Lung microvascular endothelial cell (primary cell): ENCODE measurements around the gene USP34. TPM values are rescaled to one million over a fixed set of nuclear protein-coding genes. Genes with fewer than 3 reads are reported as not detected.
A peak's percentile ranks its signal among the peaks of the same experiment; 100 is the strongest.
"Not testable (repeated sequence)": the region's sequence is repeated elsewhere in the genome, so short reads cannot be mapped to it uniquely, and the experiment has no call there.

ENCODE experiments used
- DNase-seq, 2 donors: peaks; one replicate each; pipeline versions ENCODE4 v3.0.0 to v3.0.0-alpha.2; 2010; ENCODE audit warnings: low read depth in 2 of 2
- total RNA-seq: library from RNA; depleted of rRNA; stranded (reverse); fragments of >200 nt; gene quantifications from 2 replicates; pipeline ENCODE4 v1.2.1, GENCODE V29; 2014

The USP34 gene
- total RNA-seq, 1 donor from 2014 or later: 91.5 TPM

DNA sequence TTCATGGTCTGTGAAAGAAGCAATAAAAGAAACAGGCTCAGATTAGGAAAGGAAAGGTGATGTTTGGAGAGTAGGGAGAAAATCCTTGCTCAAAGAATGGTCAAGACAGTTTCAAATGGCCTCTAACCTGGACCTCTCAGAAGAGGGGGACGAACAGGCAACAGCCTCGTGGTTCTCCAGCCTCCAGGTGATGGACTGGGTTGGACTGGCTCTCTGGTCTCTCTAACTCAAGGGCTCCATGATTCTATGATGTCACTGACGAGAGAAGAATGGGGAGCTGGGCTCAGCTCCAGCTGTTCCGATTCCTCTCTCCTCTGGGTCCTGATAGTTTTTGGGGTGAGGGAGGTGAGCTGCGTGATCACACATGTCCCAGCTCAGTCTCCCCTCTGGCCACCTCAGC is 309.0 kb downstream of the USP34 start, which contains the start of gene C2orf74:
TSS of gene C2orf74 (plus strand) at position 301 of the 400 bp plus-strand sequence. CDS start 327 bp downstream, outside the sequence.
- no peak for DNase-seq

DNA sequence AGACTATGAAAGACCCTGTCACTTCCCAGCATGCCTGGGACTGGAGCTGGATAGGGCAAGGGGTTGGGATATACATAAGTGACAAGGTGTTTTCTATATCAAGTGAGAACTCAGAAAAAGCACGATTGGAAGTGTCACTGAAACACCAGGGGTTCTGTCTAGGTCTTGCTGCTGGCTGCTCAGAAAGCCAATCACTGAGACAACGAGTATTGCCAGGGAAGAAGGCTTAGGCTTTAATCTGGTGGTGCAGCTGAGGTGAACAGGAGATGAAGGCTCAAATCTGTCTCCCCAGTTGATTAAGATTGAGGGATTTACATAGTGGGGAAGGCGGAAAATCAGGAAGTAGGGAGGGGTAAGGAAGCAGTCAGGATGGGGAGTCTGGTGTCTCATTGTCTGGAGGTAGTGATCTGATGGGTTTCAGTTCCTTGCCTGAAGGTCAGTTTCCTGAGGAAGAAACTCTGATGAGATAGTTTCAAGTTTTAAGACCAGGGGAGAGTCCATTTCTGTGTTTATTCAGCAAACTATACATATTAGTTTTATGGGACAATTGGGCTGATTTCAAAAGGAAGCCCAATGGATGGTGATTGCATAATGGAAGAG is 312.4 kb downstream of the USP34 start:
- no peak for DNase-seq

DNA sequence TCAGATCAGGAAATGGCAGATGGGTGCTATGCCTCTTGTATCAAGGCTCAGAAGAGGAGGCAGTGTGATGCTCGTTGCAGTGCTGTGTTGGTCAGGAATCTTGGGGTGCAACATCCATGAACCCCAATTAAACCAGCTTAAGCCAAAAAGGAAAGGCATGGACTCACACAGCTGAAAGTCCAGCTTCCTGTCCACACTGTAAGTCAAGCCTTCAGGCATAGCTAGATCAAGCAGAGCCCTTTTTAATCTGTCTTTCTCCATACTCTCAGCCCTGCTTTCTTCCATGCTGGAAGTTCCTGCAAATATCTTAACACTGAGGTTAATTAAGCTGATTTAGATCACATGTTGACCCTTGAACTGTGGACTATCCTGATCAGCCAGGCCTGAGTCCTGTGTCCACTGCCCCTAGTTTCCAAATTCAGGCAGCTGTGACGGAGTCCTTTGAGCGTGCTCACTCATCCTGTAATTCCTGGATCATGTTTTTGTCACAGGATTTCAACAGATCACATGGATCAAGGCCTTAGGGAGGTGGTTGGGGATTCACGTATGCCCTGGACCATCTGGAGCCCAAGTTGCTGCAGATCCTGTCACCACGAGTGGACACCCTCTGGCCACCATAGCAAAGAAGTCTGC is 313.4 kb downstream of the USP34 start:
- DNase-seq: no peak

DNA sequence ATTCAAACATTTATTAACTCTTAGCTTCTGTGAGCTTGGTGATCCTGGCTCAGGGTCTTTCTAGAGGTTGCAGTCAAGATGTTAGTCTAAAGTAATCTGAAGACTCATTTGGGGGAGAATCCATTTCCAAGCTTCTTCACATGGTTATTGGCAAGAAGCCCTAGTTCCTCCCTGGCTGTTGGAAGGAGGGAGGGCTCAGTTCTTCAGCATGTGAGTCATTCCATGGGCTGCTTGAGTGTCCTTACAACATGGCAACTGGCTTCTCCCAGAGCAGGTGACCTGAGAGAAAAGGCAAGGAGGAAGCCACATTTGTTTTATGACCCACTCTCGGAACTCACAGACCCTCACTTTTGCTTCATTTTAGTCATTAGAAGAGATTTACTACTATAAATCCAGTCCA is 319.5 kb downstream of the USP34 start:
- DNase-seq: peak in 1 of 2 donors; percentile 14

DNA sequence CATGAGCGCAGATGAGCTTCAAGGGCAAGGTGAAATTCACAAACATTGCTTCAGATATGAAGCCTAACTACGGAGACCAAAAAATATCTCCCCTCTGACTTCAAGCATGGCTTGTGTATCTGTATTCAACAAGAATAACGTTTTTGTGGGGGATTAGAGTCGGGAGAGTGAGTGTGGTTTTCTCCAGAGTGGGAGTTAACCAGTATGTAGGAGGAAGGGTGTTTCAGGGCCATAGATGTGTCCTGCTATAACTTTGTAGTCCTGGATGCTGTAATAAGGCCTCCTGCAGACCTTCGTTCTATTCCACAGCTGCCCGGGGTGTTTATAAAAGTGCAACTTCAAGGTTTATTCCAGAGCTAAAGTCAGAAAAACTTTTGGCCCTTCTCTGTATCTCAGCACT is 321.8 kb downstream of the USP34 start:
- DNase-seq: no peak

DNA sequence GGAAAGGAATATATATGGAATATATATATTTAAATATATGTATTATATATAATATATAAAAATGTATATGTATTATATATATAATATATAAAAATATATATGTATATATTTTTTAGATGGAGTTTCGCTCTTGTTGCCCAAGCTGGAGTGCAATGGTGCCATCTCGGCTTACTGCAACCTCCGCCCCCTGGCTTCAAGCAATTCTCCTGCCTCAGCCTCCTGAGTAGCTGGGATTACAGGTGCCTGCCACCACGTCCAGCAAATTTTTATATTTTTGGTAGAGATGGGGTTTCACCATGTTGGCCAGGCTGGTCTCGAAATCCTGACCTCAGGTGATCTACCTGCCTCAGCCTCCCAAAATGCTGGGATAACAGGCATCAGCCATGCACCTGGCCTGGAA is 322.8 kb downstream of the USP34 start:
- DNase-seq: not testable (repeated sequence)

DNA sequence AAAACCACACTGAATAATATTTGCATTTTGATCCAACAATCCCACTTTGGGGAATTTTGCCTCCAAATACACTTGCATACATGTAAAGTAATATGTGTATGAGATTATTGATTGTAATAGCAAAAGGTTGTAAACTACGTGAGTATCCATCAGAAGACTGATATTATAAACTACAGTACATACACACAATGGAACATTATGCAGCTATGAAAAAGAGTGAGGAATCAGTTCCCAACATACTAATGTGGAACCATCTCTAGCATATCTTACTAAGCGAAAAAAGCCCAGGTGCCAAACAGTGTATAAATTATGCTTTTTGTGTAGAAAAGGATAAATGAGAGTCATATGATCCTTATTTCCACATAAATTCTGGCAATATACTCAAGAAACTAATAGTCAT is 324.9 kb downstream of the USP34 start:
- DNase-seq: no peak

DNA sequence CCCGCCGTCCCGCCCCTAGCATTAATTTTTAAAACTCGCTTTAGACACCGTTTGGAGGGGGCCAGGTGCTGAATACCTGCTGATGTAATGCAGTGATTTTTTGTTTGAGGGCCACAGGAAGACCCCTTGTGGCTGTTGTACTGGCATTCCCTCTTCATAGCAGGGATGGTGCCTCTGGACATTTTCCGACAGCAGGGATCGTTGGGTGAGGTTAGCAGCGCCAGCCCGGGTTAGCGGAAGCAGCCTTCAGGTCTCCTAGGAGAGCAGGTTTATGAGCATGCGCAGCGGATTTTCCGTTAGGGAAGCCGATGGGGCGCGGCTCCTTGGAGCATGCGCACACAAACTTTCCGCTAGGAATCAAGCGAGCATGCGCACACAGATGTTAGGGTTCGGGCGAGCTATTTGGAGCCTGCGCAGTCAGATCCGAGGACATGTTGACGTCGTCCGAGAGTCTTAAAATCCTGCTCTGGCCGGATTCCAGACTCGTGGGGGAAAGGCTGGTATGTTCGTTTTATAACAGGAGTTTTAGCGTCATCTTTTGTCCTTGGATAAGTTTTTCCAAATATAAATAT is 326.1 kb downstream of the USP34 start:
- DNase-seq: peak; percentile 98 to 99

DNA sequence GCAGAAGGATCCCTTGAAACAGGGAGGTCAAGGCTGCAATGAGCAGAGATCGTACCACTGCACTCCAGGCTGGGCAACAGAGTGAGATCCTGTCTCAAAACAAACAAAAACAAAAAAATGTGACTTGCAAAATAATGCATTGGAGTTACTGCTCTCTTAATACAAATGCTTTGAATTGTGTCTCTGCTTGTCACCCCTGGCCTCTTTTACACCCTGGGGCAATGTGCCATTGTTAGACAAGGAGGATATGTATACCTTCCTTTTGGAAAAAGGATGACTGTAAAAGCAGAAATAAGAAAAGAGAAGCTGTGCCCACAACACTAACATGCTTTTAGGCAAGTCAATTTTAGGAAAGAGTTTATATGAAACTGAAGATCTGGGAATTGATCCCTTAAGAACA is 329.7 kb downstream of the USP34 start:
- no peak for DNase-seq

DNA sequence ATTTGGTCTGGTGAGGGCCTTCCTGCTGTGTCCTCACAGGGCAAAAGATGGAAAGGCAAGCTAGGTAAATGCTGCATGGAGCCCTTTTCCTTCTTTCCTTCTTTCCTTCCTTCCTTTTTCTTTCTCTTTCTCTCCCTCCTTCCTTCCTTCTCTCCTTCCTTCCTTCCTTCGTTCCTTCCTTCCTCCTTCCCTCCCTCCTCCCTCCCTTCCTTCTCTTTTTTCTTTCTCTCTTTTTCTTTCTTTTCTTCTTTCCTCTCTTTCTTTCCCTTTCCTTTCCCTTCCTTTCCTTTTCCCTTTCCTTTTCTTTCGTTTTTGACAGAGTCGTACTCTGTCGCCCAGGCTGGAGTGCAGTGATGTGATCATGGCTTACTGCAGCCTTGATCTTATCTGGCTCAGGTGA is 332.0 kb downstream of the USP34 start:
- DNase-seq: no peak

Other genes starting within 250 kb of the USP34 start
- gene XPO1, start 67.3 kb upstream of the USP34 start, total RNA-seq: 155 and 173 TPM in 2 replicates